ENCODE data around the gene STIP1.

The STIP1 gene

GRCh38 chr11:64241241-64241490 is 55.2 kb downstream of the STIP1 start:
- H3K79me2 ChIP-seq (ENCODE audit: insufficient read depth, low read length), result no peaks in the 10 kb centered on the region; the same call in 1 of the 2 replicates
- peaks cover 71% of the 10 kb centered on the region for H3K4me1 ChIP-seq (ENCODE audit: insufficient read depth, low read length, severe bottlenecking)

GRCh38 chr11:64241491-64242374 is 55.8 kb downstream of the STIP1 start:
- H3K27ac ChIP-seq (ENCODE audit: low read depth, low read length, poor library complexity, severe bottlenecking), result peak overlapping the region; percentile 73
- no peaks in the 10 kb centered on the region for H3K27me3 ChIP-seq (ENCODE audit: insufficient read depth, low read length)
- H3K79me2 ChIP-seq (ENCODE audit: insufficient read depth, low read length), result no peaks in the 10 kb centered on the region; the same call in 1 of the 2 replicates
- H3K4me2 ChIP-seq (ENCODE audit: low read length), result peak overlapping the region; percentile 91
- peaks cover 18% of the 10 kb centered on the region; the same call in 1 of the 2 replicates for H3F3A ChIP-seq (ENCODE audit: insufficient read depth, low read length)
- H4K20me1 ChIP-seq (ENCODE audit: insufficient read depth, low read length), result no peaks in the 10 kb centered on the region
- peak overlapping the region; percentile 77 for H3K4me3 ChIP-seq (ENCODE audit: low read depth, low read length, poor library complexity, severe bottlenecking)
- no peaks in the 10 kb centered on the region for H3K9me2 ChIP-seq (ENCODE audit: low read depth, low read length)
- no peaks in the 10 kb centered on the region for H3K9me3 ChIP-seq (ENCODE audit: low read length)
- peak overlapping the region; percentile 89 for H3K9ac ChIP-seq (ENCODE audit: low read length)
- no peak for TF ChIP-seq CTCF (IDR thresholded peaks at IDR 0.05; ENCODE audit: low read length)
- TF ChIP-seq EZH2 (IDR thresholded peaks at IDR 0.05; ENCODE audit: borderline replicate concordance, low read length), result no peak
- H2AFZ ChIP-seq (ENCODE audit: low read length), result no peak overlapping the region
- H3K36me3 ChIP-seq (ENCODE audit: insufficient read depth, low read length), result peaks cover 31% of the 10 kb centered on the region; the same call in 1 of the 2 replicates
- peaks cover 70% of the 10 kb centered on the region for H3K4me1 ChIP-seq (ENCODE audit: insufficient read depth, low read length, severe bottlenecking)

More at GRCh38 chr11:64241241-64241490, 55.2 kb downstream of the STIP1 start:
- Histone ChIP-seq H4K20me1 (ENCODE audit: insufficient read depth, low read length) (no peaks in the 10 kb centered on the region), H3K9me3 (ENCODE audit: low read length) (no peaks in the 10 kb centered on the region), H3K27ac (ENCODE audit: low read depth, low read length, poor library complexity, severe bottlenecking) (peak overlapping the region; percentile 98), H3K4me3 (ENCODE audit: low read depth, low read length, poor library complexity, severe bottlenecking) (peak overlapping the region; percentile 77), H3F3A (ENCODE audit: insufficient read depth, low read length) (peaks cover 18% of the 10 kb centered on the region; the same call in 1 of the 2 replicates), H3K27me3 (ENCODE audit: insufficient read depth, low read length) (no peaks in the 10 kb centered on the region), H3K4me2 (ENCODE audit: low read length) (peak overlapping the region; percentile 91), H3K9me2 (ENCODE audit: low read depth, low read length) (no peaks in the 10 kb centered on the region), H3K9ac (ENCODE audit: low read length) (peak overlapping the region; percentile 93), H3K36me3 (ENCODE audit: insufficient read depth, low read length) (peaks cover 31% of the 10 kb centered on the region; the same call in 1 of the 2 replicates), H2AFZ (ENCODE audit: low read length) (no peak overlapping the region)
- no peak for TF ChIP-seq CTCF (IDR thresholded peaks at IDR 0.05; ENCODE audit: low read length)
- no peak for TF ChIP-seq EZH2 (IDR thresholded peaks at IDR 0.05; ENCODE audit: borderline replicate concordance, low read length)

- no peak overlapping the region for H2AFZ ChIP-seq (ENCODE audit: low read length)
- TF ChIP-seq CTCF (IDR thresholded peaks at IDR 0.05; ENCODE audit: low read length) (no peak), EZH2 (IDR thresholded peaks at IDR 0.05; ENCODE audit: borderline replicate concordance, low read length) (no peak)
- H3K9me3 ChIP-seq (ENCODE audit: low read length), result no peaks in the 10 kb centered on the region
- no peaks in the 10 kb centered on the region for H3K9me2 ChIP-seq (ENCODE audit: low read depth, low read length)
- H3K4me3 ChIP-seq (ENCODE audit: low read depth, low read length, poor library complexity, severe bottlenecking), result no peak overlapping the region
- peak overlapping the region; percentile 73 for H3K27ac ChIP-seq (ENCODE audit: low read depth, low read length, poor library complexity, severe bottlenecking)
- peaks cover 12% of the 10 kb centered on the region; the same call in 1 of the 2 replicates for H3F3A ChIP-seq (ENCODE audit: insufficient read depth, low read length)
- H3K9ac ChIP-seq (ENCODE audit: low read length), result no peak overlapping the region; the same call in 1 of the 2 replicates
- no peaks in the 10 kb centered on the region for H3K27me3 ChIP-seq (ENCODE audit: insufficient read depth, low read length)
- H3K79me2 ChIP-seq (ENCODE audit: insufficient read depth, low read length), result no peaks in the 10 kb centered on the region; the same call in 1 of the 2 replicates
- peaks cover 30% of the 10 kb centered on the region; the same call in 1 of the 2 replicates for H3K36me3 ChIP-seq (ENCODE audit: insufficient read depth, low read length)
- H4K20me1 ChIP-seq (ENCODE audit: insufficient read depth, low read length), result no peaks in the 10 kb centered on the region
- H3K4me2 ChIP-seq (ENCODE audit: low read length), result no peak overlapping the region
- H3K4me1 ChIP-seq (ENCODE audit: insufficient read depth, low read length, severe bottlenecking), result peaks cover 70% of the 10 kb centered on the region
These were observed 57.4 kb downstream of the STIP1 start for GRCh38 chr11:64243236-64243854.

Data from OCI-LY1 (cell line).